Naive B cell (primary cell): ENCODE data around the gene CEACAM7. TPM values are rescaled to one million over a fixed set of nuclear protein-coding genes. Genes with fewer than 3 reads are reported as not detected.

Experiments
- ATAC-seq, 2 donors: fragments of 150-1000 bp; cut with Tn5 transposase; 2 replicates each; pipeline ENCODE4 v1.10.0; 2021; ENCODE audit warnings: low read depth in 2 of 2, mild to moderate bottlenecking in 2 of 2, moderate library complexity in 2 of 2
- DNase-seq: peaks from one replicate; pipeline ENCODE4 v3.0.0; 2022
- H3K27ac Mint-ChIP-seq, 6 donors: one replicate each; pipeline ENCODE4 v1.8.0; 2020 to 2022; ENCODE audit warnings: mild to moderate bottlenecking in 6 of 6, mixed read lengths in 6 of 6, moderate library complexity in 5 of 6, inconsistent platforms in 2 of 6
- H3K27me3 Mint-ChIP-seq, 3 donors: one replicate each; pipeline ENCODE4 v1.8.0; 2021 to 2022; ENCODE audit warnings: mixed read lengths in 3 of 3, mild to moderate bottlenecking in 1 of 3
- H3K36me3 Mint-ChIP-seq, 2 donors: one replicate each; pipeline ENCODE4 v1.8.0; 2020 to 2022; ENCODE audit warnings: mixed read lengths in 2 of 2, inconsistent platforms in 1 of 2, mild to moderate bottlenecking in 1 of 2
- H3K4me1 Mint-ChIP-seq, 3 donors: one replicate each; pipeline ENCODE4 v1.8.0; 2020 to 2022; ENCODE audit warnings: mixed read lengths in 3 of 3, inconsistent platforms in 1 of 3, mild to moderate bottlenecking in 1 of 3, moderate library complexity in 1 of 3
- H3K4me3 Mint-ChIP-seq, 8 donors: one replicate each; pipeline ENCODE4 v1.8.0; 2020 to 2022; ENCODE audit warnings: mild to moderate bottlenecking in 8 of 8, mixed read lengths in 8 of 8, moderate library complexity in 8 of 8, inconsistent platforms in 2 of 8
- H3K9me3 Mint-ChIP-seq, 7 donors: one replicate each; pipeline ENCODE4 v1.8.0; 2020 to 2022; ENCODE audit warnings: mixed read lengths in 7 of 7, mild to moderate bottlenecking in 5 of 7, inconsistent platforms in 2 of 7, moderate library complexity in 1 of 7
- polyA plus RNA-seq, 6 donors: library from polyadenylated mRNA; unstranded; fragments of 300-500 nt; fragmentation: Illumina TruSeq; gene quantifications; one replicate each; pipeline ENCODE4 v1.2.3, GENCODE V29; 2021; ENCODE audit warnings: low read depth in 6 of 6

Gene CEACAM7
- polyA plus RNA-seq, 6 donors from 2014 or later: not detected

DNA sequence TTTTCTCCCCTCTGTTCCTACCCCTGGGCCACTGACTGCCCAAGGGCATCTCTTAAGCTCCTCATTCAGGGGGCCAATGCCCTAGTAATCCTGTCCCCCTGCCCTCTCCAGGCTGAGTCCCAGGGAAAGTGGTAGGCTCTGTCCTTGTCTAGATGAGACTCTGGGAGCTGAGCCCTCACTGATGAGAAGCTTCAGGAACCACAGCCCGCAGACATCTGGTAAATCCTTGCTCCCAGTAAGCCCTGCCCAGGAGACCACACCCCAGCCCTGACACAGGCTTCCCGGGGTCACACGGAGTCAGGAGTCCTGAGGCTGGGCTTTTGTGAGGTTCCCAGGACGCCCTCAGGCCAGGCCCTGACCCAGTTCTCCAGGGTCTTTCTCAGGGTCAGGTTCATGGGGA is 63.1 kb downstream of the CEACAM7 start:
- Mint-ChIP-seq H3K27ac (no peak overlapping the region), H3K36me3 (peaks cover under 1 to 2% of the 10 kb centered on the region in 2 donors), H3K4me3 (no peak overlapping the region), H3K27me3 (peaks cover 17 to 66% (median 64%) of the 10 kb centered on the region in 3 donors), H3K4me1 (no peaks in the 10 kb centered on the region), H3K9me3 (peaks cover under 1 to 6% (median 1%) of the 10 kb centered on the region in 7 donors)
- ATAC-seq (no peak), DNase-seq (no peak)

- no peak for DNase-seq
- H3K4me1 Mint-ChIP-seq: no peaks in the 10 kb centered on the region
- H3K27me3 Mint-ChIP-seq: peaks cover 17 to 66% (median 66%) of the 10 kb centered on the region in 3 donors
- no peak overlapping the region for H3K27ac Mint-ChIP-seq
- H3K36me3 Mint-ChIP-seq: no peaks in the 10 kb centered on the region
- H3K9me3 Mint-ChIP-seq: peaks cover 0 to 2% (median 0%) of the 10 kb centered on the region in 7 donors
- ATAC-seq: no peak
- H3K4me3 Mint-ChIP-seq: no peak overlapping the region
These were observed 63.6 kb downstream of the CEACAM7 start for GRCh38 chr19:41624515-41624914.

GRCh38 chr19:41623360-41623759 is 64.7 kb downstream of the CEACAM7 start:
- no peak for ATAC-seq
- H3K4me3 Mint-ChIP-seq: no peak overlapping the region
- H3K27me3 Mint-ChIP-seq: peaks cover 12 to 66% (median 61%) of the 10 kb centered on the region in 3 donors
- no peaks in the 10 kb centered on the region for H3K9me3 Mint-ChIP-seq
- H3K36me3 Mint-ChIP-seq: no peaks in the 10 kb centered on the region
- no peak for DNase-seq
- H3K4me1 Mint-ChIP-seq: no peaks in the 10 kb centered on the region
- H3K27ac Mint-ChIP-seq: no peak overlapping the region

Other genes starting within 250 kb of the CEACAM7 start
- 10 to 100 TPM; 47.0 to 67.1 (median 57.7) TPM for gene DMAC2, start 248.4 kb downstream of the CEACAM7 start, polyA plus RNA-seq
- gene ERICH4, start 245.1 kb downstream of the CEACAM7 start, polyA plus RNA-seq: not detected
- gene CEACAM21, start 112.1 kb downstream of the CEACAM7 start, polyA plus RNA-seq: 10 to 100 TPM in 5 of 6 donors, 1 to 10 TPM in 1; 7.1 to 57.2 (median 20.0) TPM
- gene CEACAM4, start 61.2 kb downstream of the CEACAM7 start, polyA plus RNA-seq: under 1 TPM in 1 of 6 donors, not detected in 5; 0.44 TPM
- gene CEACAM5, start 20.4 kb upstream of the CEACAM7 start, polyA plus RNA-seq: not detected
- gene CEACAM6, start 67.3 kb upstream of the CEACAM7 start, polyA plus RNA-seq: not detected
- not detected for gene CEACAM3, start 108.3 kb upstream of the CEACAM7 start, polyA plus RNA-seq
- gene LYPD4, start 156.4 kb upstream of the CEACAM7 start, polyA plus RNA-seq: not detected
- gene DMRTC2, start 156.8 kb upstream of the CEACAM7 start, polyA plus RNA-seq: not detected
- 1,000 to 10,000 TPM; 4,276 to 8,441 (median 6,198) TPM for gene RPS19, start 172.0 kb upstream of the CEACAM7 start, polyA plus RNA-seq
- 1,000 to 10,000 TPM; 3,426 to 4,601 (median 4,008) TPM for gene CD79A, start 189.0 kb upstream of the CEACAM7 start, polyA plus RNA-seq
- 100 to 1,000 TPM; 110 to 220 (median 122) TPM for gene ARHGEF1, start 194.9 kb upstream of the CEACAM7 start, polyA plus RNA-seq
- not detected for gene ERFL, start 240.2 kb upstream of the CEACAM7 start, polyA plus RNA-seq